Activated CD4-positive, alpha-beta memory T cell treated with anti-CD3 and anti-CD28 coated beads for 36 hours (primary cell): ENCODE results near the gene OLAH. TPM values are rescaled to one million over a fixed set of nuclear protein-coding genes. Genes with fewer than 3 reads are reported as not detected.

Experiments
- CTCF ChIA-PET: fragments of 350-600 bp; sonication (Branson Sonifier 250); formaldehyde crosslinking; loops from one replicate; lab custom pipeline; 2021; ENCODE audit warnings: antibody characterized with exemption, inconsistent platforms; lab: Charles Lee
- POLR2A ChIA-PET: fragments of 350-600 bp; sonication (Branson Sonifier 250); formaldehyde crosslinking; loops from one replicate; lab custom pipeline; 2021; ENCODE audit warnings: antibody characterized with exemption; lab: Charles Lee
- DNase-seq: peaks from one replicate; pipeline ENCODE4 v3.0.0-alpha.2; 2020
- H3K27ac Mint-ChIP-seq: one replicate; pipeline ENCODE4 v1.8.0; 2021; ENCODE audit warnings: mixed read lengths
- H3K27me3 Mint-ChIP-seq: one replicate; pipeline ENCODE4 v1.8.0; 2021; ENCODE audit warnings: mixed read lengths
- H3K36me3 Mint-ChIP-seq: one replicate; pipeline ENCODE4 v1.8.0; 2021; ENCODE audit warnings: mixed read lengths
- H3K4me1 Mint-ChIP-seq: one replicate; pipeline ENCODE4 v1.8.0; 2021; ENCODE audit warnings: low read depth, mixed read lengths
- H3K4me3 Mint-ChIP-seq: one replicate; pipeline ENCODE4 v1.8.0; 2021; ENCODE audit warnings: mild to moderate bottlenecking, mixed read lengths
- H3K9me3 Mint-ChIP-seq: one replicate; pipeline ENCODE4 v1.8.0; 2021; ENCODE audit warnings: mixed read lengths
- intact Hi-C: fragments of 100-400 bp; cut with micrococcal nuclease; formaldehyde crosslinking; loops from one replicate; pipeline ENCODE4 v1.15.1; 2023
- total RNA-seq, 2 experiments: library from RNA; stranded (reverse); gene quantifications; one replicate each; pipeline ENCODE4 v1.2.3, GENCODE V29; 2021

Gene OLAH
- total RNA-seq, 2 experiments from 2014 or later: 0.31 to 0.34 TPM

GRCh38 chr10:15083674-15084501 lies 40.1 kb downstream of the OLAH start:
- H3K27ac Mint-ChIP-seq: no peak overlapping the region
- no peak for DNase-seq
- H3K4me1 Mint-ChIP-seq: no peaks in the 10 kb centered on the region
- intact Hi-C loops: no loop called here
- peak overlapping the region; percentile 3 for H3K4me3 Mint-ChIP-seq
- H3K9me3 Mint-ChIP-seq: no peaks in the 10 kb centered on the region
- no peaks in the 10 kb centered on the region for H3K27me3 Mint-ChIP-seq
- H3K36me3 Mint-ChIP-seq: no peaks in the 10 kb centered on the region
- ChIA-PET POLR2A (no interaction called here), CTCF (no interaction called here)

GRCh38 chr10:15084502-15084922 lies 40.8 kb downstream of the OLAH start:
- POLR2A ChIA-PET: no interaction called here
- Mint-ChIP-seq H3K4me1 (no peaks in the 10 kb centered on the region), H3K27ac (no peak overlapping the region), H3K27me3 (no peaks in the 10 kb centered on the region), H3K9me3 (no peaks in the 10 kb centered on the region), H3K36me3 (no peaks in the 10 kb centered on the region), H3K4me3 (peak overlapping the region; percentile 3)
- DNase-seq: no peak
- intact Hi-C loops: no loop called here
- CTCF ChIA-PET: no interaction called here

GRCh38 chr10:15088428-15089261 lies 44.9 kb downstream of the OLAH start, which contains the start of gene ACBD7:
TSS of gene ACBD7 (minus strand) at chr10:15088776. CDS start at chr10:15088728, 48 bp downstream.
- POLR2A ChIA-PET: no interaction called here
- intact Hi-C loops: no loop called here

GRCh38 chr10:15091418-15091817 lies 47.7 kb downstream of the OLAH start:
- no peaks in the 10 kb centered on the region for H3K36me3 Mint-ChIP-seq
- no peaks in the 10 kb centered on the region for H3K27me3 Mint-ChIP-seq
- POLR2A ChIA-PET: no interaction called here
- no peak overlapping the region for H3K4me3 Mint-ChIP-seq
- no peak for DNase-seq
- no peak overlapping the region for H3K27ac Mint-ChIP-seq
- H3K4me1 Mint-ChIP-seq: peaks cover 3% of the 10 kb centered on the region
- H3K9me3 Mint-ChIP-seq: no peaks in the 10 kb centered on the region
- CTCF ChIA-PET: no interaction called here
- intact Hi-C loops: loop anchor here (10.0 kb wide), 1 partner anchor 587 kb away; no protein-coding TSS in a partner anchor

More at GRCh38 chr10:15088428-15089261, 44.9 kb downstream of the OLAH start, which contains the start of gene ACBD7:
- Mint-ChIP-seq H3K4me3 (peak within 1 kb of the TSS; percentile 70), H3K27me3 (no peaks in the 10 kb centered on the region), H3K9me3 (no peaks in the 10 kb centered on the region), H3K36me3 (no peaks in the 10 kb centered on the region), H3K27ac (no peak within 1 kb of the TSS), H3K4me1 (no peaks in the 10 kb centered on the region)
- CTCF ChIA-PET: no interaction called here
- peak; percentile 87 for DNase-seq

GRCh38 chr10:15092855-15093408 lies 49.2 kb downstream of the OLAH start:
- H3K4me1 Mint-ChIP-seq: peaks cover 7% of the 10 kb centered on the region
- intact Hi-C loops: loop anchor here (10.0 kb wide), 1 partner anchor 588 kb away; no protein-coding TSS in a partner anchor
- H3K36me3 Mint-ChIP-seq: peaks cover 5% of the 10 kb centered on the region
- H3K27me3 Mint-ChIP-seq: no peaks in the 10 kb centered on the region
- no peak for DNase-seq
- ChIA-PET CTCF (interaction anchor here (0.6 kb wide), 1 partner anchor 132 kb away, joined by 3 read pairs; no protein-coding TSS in a partner anchor), POLR2A (no interaction called here)
- no peak overlapping the region for H3K27ac Mint-ChIP-seq
- no peak overlapping the region for H3K4me3 Mint-ChIP-seq
- H3K9me3 Mint-ChIP-seq: no peaks in the 10 kb centered on the region

GRCh38 chr10:15096661-15097010 lies 52.9 kb downstream of the OLAH start:
- DNase-seq: no peak
- Mint-ChIP-seq H3K4me1 (peaks cover 26% of the 10 kb centered on the region), H3K36me3 (peaks cover 14% of the 10 kb centered on the region), H3K27ac (no peak overlapping the region), H3K4me3 (peak overlapping the region; percentile 94), H3K27me3 (no peaks in the 10 kb centered on the region), H3K9me3 (no peaks in the 10 kb centered on the region)
- ChIA-PET POLR2A (no interaction called here), CTCF (no interaction called here)
- intact Hi-C loops: loop anchor here (1.0 to 10.0 kb wide), 7 partner anchors 27 to 592 kb away; partner anchors contain the start of genes DCLRE1C, MEIG1 and SUV39H2

GRCh38 chr10:15097011-15097812 lies 53.5 kb downstream of the OLAH start, which contains the start of gene RPP38:
TSS of gene RPP38 (plus strand) at chr10:15097355. CDS start at chr10:15103315, 5,960 bp downstream.
- Mint-ChIP-seq H3K4me1 (peaks cover 29% of the 10 kb centered on the region), H3K4me3 (peak within 1 kb of the TSS; percentile 94), H3K9me3 (no peaks in the 10 kb centered on the region), H3K27me3 (no peaks in the 10 kb centered on the region), H3K27ac (peak within 1 kb of the TSS; percentile 94), H3K36me3 (peaks cover 18% of the 10 kb centered on the region)
- intact Hi-C loops: loop anchor here (1.0 to 10.0 kb wide), 7 partner anchors 26 to 592 kb away; partner anchors contain the start of genes DCLRE1C, MEIG1 and SUV39H2
- DNase-seq: peak; percentile 97
- POLR2A ChIA-PET: interaction anchor here (0.6 to 1.3 kb wide), 3 partner anchors 11 to 30 kb away, joined by 4 to 10 read pairs (median 5); no protein-coding TSS in a partner anchor
- CTCF ChIA-PET: interaction anchor here (0.9 to 1.0 kb wide), 2 partner anchors 9 to 17 kb away, joined by 3 read pairs; no protein-coding TSS in a partner anchor

GRCh38 chr10:15099886-15100285 lies 56.1 kb downstream of the OLAH start:
- ChIA-PET POLR2A (no interaction called here), CTCF (interaction anchor here (0.9 kb wide), 2 partner anchors 22 to 128 kb away, joined by 5 read pairs; no protein-coding TSS in a partner anchor)
- peaks cover 32% of the 10 kb centered on the region for H3K36me3 Mint-ChIP-seq
- no peak overlapping the region for H3K27ac Mint-ChIP-seq
- H3K4me3 Mint-ChIP-seq: no peak overlapping the region
- DNase-seq: no peak
- H3K27me3 Mint-ChIP-seq: no peaks in the 10 kb centered on the region
- intact Hi-C loops: loop anchor here (10.0 kb wide), 1 partner anchor 595 kb away; no protein-coding TSS in a partner anchor
- H3K9me3 Mint-ChIP-seq: no peaks in the 10 kb centered on the region
- peaks cover 29% of the 10 kb centered on the region for H3K4me1 Mint-ChIP-seq

- Mint-ChIP-seq H3K27me3 (no peaks in the 10 kb centered on the region), H3K4me1 (peaks cover 29% of the 10 kb centered on the region), H3K36me3 (peaks cover 40% of the 10 kb centered on the region), H3K9me3 (no peaks in the 10 kb centered on the region), H3K4me3 (no peak overlapping the region), H3K27ac (peak overlapping the region; percentile 23)
- intact Hi-C loops: no loop called here
- POLR2A ChIA-PET: no interaction called here
- CTCF ChIA-PET: interaction anchor here (1.6 kb wide), 1 partner anchor 20 kb away, joined by 4 read pairs; no protein-coding TSS in a partner anchor
- DNase-seq: no peak
Measured at GRCh38 chr10:15103513-15103912, 59.8 kb downstream of the OLAH start.

- Mint-ChIP-seq H3K36me3 (peaks cover 38% of the 10 kb centered on the region), H3K4me1 (peaks cover 10% of the 10 kb centered on the region), H3K4me3 (no peak overlapping the region), H3K27ac (peak overlapping the region; percentile 51), H3K9me3 (no peaks in the 10 kb centered on the region), H3K27me3 (no peaks in the 10 kb centered on the region)
- ChIA-PET CTCF (interaction anchor here (0.9 to 2.8 kb wide), 21 partner anchors 9 to 563 kb away, joined by 3 to 23 read pairs (median 4); partner anchors contain the start of genes FAM171A1, NMT2 and RPP38), POLR2A (no interaction called here)
- peak; percentile 79 for DNase-seq
- intact Hi-C loops: loop anchor here (1.0 kb wide), 1 partner anchor 115 kb away; no protein-coding TSS in a partner anchor
Measured at GRCh38 chr10:15106352-15107013, 62.7 kb downstream of the OLAH start.
